Activated T-helper 1 cell treated with anti-CD3 and anti-CD28 coated beads, Interleukin-2, amount 50 U/mL, for 16 hours (primary cell): ENCODE data around the gene GNG7.
"Not testable (repeated sequence)": the region's sequence is repeated elsewhere in the genome, so short reads cannot be mapped to it uniquely, and the experiment has no call there.

Experiments
- DNase-seq, 2 donors: peaks; one replicate each; pipeline ENCODE4 v3.0.0-alpha.2; 2020; ENCODE audit warnings: low read depth in 1 of 2, low spot score in 1 of 2

The GNG7 gene

GRCh38 chr19:2678044-2678671 is 24.3 kb downstream of the GNG7 start:
- no peak for DNase-seq

- DNase-seq = no peak
These were observed 25.7 kb downstream of the GNG7 start for GRCh38 chr19:2676823-2677222.

GRCh38 chr19:2675892-2676291 is 26.6 kb downstream of the GNG7 start:
- DNase-seq = no peak

GRCh38 chr19:2670217-2670616 is 32.3 kb downstream of the GNG7 start:
- no peak for DNase-seq

GRCh38 chr19:2668175-2668763 is 34.2 kb downstream of the GNG7 start:
- DNase-seq = no peak

GRCh38 chr19:2667349-2667748 is 35.1 kb downstream of the GNG7 start:
- not testable (repeated sequence) for DNase-seq

GRCh38 chr19:2666344-2666994 is 36.0 kb downstream of the GNG7 start:
- DNase-seq = no peak

- DNase-seq = no peak
These were observed 37.4 kb downstream of the GNG7 start for GRCh38 chr19:2665103-2665502.

- no peak for DNase-seq
These were observed 38.4 kb downstream of the GNG7 start for GRCh38 chr19:2663920-2664571.

- DNase-seq = no peak
These were observed 40.9 kb downstream of the GNG7 start for GRCh38 chr19:2661615-2662014.

GRCh38 chr19:2659856-2660432 is 42.5 kb downstream of the GNG7 start:
- DNase-seq = no peak

- DNase-seq = no peak
These were observed 46.0 kb downstream of the GNG7 start for GRCh38 chr19:2656533-2656932.

GRCh38 chr19:2653710-2654707 is 48.5 kb downstream of the GNG7 start:
- DNase-seq = no peak

- no peak for DNase-seq
These were observed 49.3 kb downstream of the GNG7 start for GRCh38 chr19:2653218-2653617.

GRCh38 chr19:2652504-2653099 is 49.9 kb downstream of the GNG7 start:
- DNase-seq = no peak

GRCh38 chr19:2651002-2651733 is 51.3 kb downstream of the GNG7 start:
- DNase-seq = not testable (repeated sequence)

GRCh38 chr19:2650515-2650914 is 52.0 kb downstream of the GNG7 start:
- DNase-seq = no peak

- peak; percentile 55 to 57 for DNase-seq
These were observed 54.0 kb downstream of the GNG7 start for GRCh38 chr19:2648528-2648937.

- DNase-seq = no peak
These were observed 54.4 kb downstream of the GNG7 start for GRCh38 chr19:2648099-2648498.
